Measurements from ENCODE around the gene LINC01488.

GRCh38 chr11:69495441-69496201 is 14.2 kb downstream of the LINC01488 start:
- TF ChIP-seq CTCF (IDR thresholded peaks at IDR 0.05 in 2 of 3, conservative IDR thresholded peaks at IDR 0.05 in 1 of 3; ENCODE audit: control insufficient read depth in 2 of 3, extremely low read depth in 1 of 3, insufficient read depth in 1 of 3, low read depth in 3 of 3, low read length in 3 of 3) (no peak), EP300 (IDR thresholded peaks at IDR 0.05; ENCODE audit: borderline replicate concordance in 1 of 2, control insufficient read depth in 1 of 2, low read depth in 2 of 2, low read length in 2 of 2) (no peak), CHD4 (IDR thresholded peaks at IDR 0.05) (no peak), MXI1 (IDR thresholded peaks at IDR 0.05; ENCODE audit: low read depth, low read length) (no peak), ZBED1 (IDR thresholded peaks at IDR 0.05; ENCODE audit: borderline replicate concordance) (no peak), ZNF24 (IDR thresholded peaks at IDR 0.05) (no peak), NR2C2 (IDR thresholded peaks at IDR 0.05; ENCODE audit: borderline replicate concordance, control insufficient read depth, insufficient read length, low read depth) (no peak), IKZF1 (conservative IDR thresholded peaks at IDR 0.05) (no peak), POLR2AphosphoS5 (IDR thresholded peaks at IDR 0.05; ENCODE audit: low read length) (no peak)
